H9 (cell line): ENCODE results near the gene APOA4. TPM values are rescaled to one million over a fixed set of nuclear protein-coding genes. Genes with fewer than 3 reads are reported as not detected.

Experiments
- DNase-seq: peaks from one replicate; pipeline ENCODE4 v3.0.0-alpha.2; 2017
- H2AFZ ChIP-seq: one replicate; pipeline ENCODE4 v1.6.1; 2013; ENCODE audit warnings: mild to moderate bottlenecking, low read length, control low read depth, moderate library complexity
- H2AK5ac ChIP-seq: 2 replicates; pipeline ENCODE4 v1.6.1; 2013; ENCODE audit warnings: low read length, control low read depth, mixed read lengths; ENCODE audit not compliant: insufficient read length
- H2BK120ac ChIP-seq: one replicate; pipeline ENCODE4 v1.6.1; 2013; ENCODE audit warnings: low read depth, mild to moderate bottlenecking, low read length, control low read depth, inconsistent platforms; ENCODE audit not compliant: poor library complexity, severe bottlenecking
- H2BK12ac ChIP-seq: 2 replicates; pipeline ENCODE4 v1.6.1; 2013; ENCODE audit warnings: low read length, control low read depth, mixed read lengths, low read depth; ENCODE audit not compliant: insufficient read length
- H2BK15ac ChIP-seq: 2 replicates; pipeline ENCODE4 v1.6.1; 2013; ENCODE audit warnings: low read depth, low read length, control low read depth
- H2BK20ac ChIP-seq: one replicate; pipeline ENCODE4 v1.6.1; 2013; ENCODE audit warnings: low read depth, mild to moderate bottlenecking, low read length, control low read depth, inconsistent platforms; ENCODE audit not compliant: poor library complexity, severe bottlenecking
- H2BK5ac ChIP-seq: 2 replicates; pipeline ENCODE4 v1.6.1; 2013; ENCODE audit warnings: low read length, control low read depth, mixed read lengths; ENCODE audit not compliant: insufficient read length
- H3K14ac ChIP-seq: 2 replicates; pipeline ENCODE4 v1.6.1; 2013; ENCODE audit warnings: low read length, control low read depth; ENCODE audit not compliant: insufficient read depth
- H3K18ac ChIP-seq: 2 replicates; pipeline ENCODE4 v1.6.1; 2013; ENCODE audit warnings: low read depth, mild to moderate bottlenecking, mixed read lengths, low read length, control low read depth; ENCODE audit not compliant: insufficient read length
- H3K23ac ChIP-seq: 2 replicates; pipeline ENCODE4 v1.6.1; 2013; ENCODE audit warnings: low read length, control low read depth, mixed read lengths, low read depth; ENCODE audit not compliant: insufficient read length
- H3K23me2 ChIP-seq: 2 replicates; pipeline ENCODE4 v1.6.1; 2013; ENCODE audit warnings: low read depth, mild to moderate bottlenecking, mixed read lengths, low read length, control low read depth; ENCODE audit not compliant: insufficient read length, poor library complexity, severe bottlenecking
- H3K27ac ChIP-seq: 2 replicates; pipeline ENCODE4 v1.5.1; 2013; ENCODE audit warnings: low read length, control low read depth, mixed read lengths, low read depth; ENCODE audit not compliant: insufficient read length
- H3K27me3 ChIP-seq: 2 replicates; pipeline ENCODE4 v1.6.1; 2013; ENCODE audit warnings: low read length, control low read depth, inconsistent platforms; ENCODE audit not compliant: insufficient read depth
- H3K4ac ChIP-seq: 2 replicates; pipeline ENCODE4 v1.6.1; 2013; ENCODE audit warnings: low read depth, mild to moderate bottlenecking, control low read depth, inconsistent platforms, low read length, moderate library complexity
- H3K4me1 ChIP-seq: 2 replicates; pipeline ENCODE4 v1.6.1; 2013; ENCODE audit warnings: low read length, control low read depth, inconsistent platforms; ENCODE audit not compliant: insufficient read depth
- H3K4me2 ChIP-seq: 2 replicates; pipeline ENCODE4 v1.6.1; 2013; ENCODE audit warnings: low read length, control low read depth, mixed read lengths; ENCODE audit not compliant: insufficient read length, insufficient read depth
- H3K56ac ChIP-seq: 2 replicates; pipeline ENCODE4 v1.6.1; 2013; ENCODE audit warnings: low read depth, mild to moderate bottlenecking, mixed read lengths, low read length, control low read depth; ENCODE audit not compliant: insufficient read length
- H3K79me1 ChIP-seq: 2 replicates; pipeline ENCODE4 v1.6.1; 2013; ENCODE audit warnings: low read depth, mild to moderate bottlenecking, moderate library complexity, low read length, control low read depth, inconsistent platforms; ENCODE audit not compliant: insufficient read depth, poor library complexity, severe bottlenecking
- H3K79me2 ChIP-seq: 2 replicates; pipeline ENCODE4 v1.6.1; 2013; ENCODE audit warnings: low read length, control low read depth, inconsistent platforms; ENCODE audit not compliant: insufficient read depth
- H3K9ac ChIP-seq: 2 replicates; pipeline ENCODE4 v1.6.1; 2013; ENCODE audit warnings: low read length, control low read depth, mixed read lengths; ENCODE audit not compliant: insufficient read length; ENCODE audit errors: extremely low read depth
- H3K9me3 ChIP-seq: one replicate; pipeline ENCODE4 v1.6.1; 2013; ENCODE audit warnings: low read depth, low read length, inconsistent platforms; ENCODE audit not compliant: control insufficient read depth
- H3T11ph ChIP-seq: one replicate; pipeline ENCODE4 v1.6.1; 2013; ENCODE audit warnings: mild to moderate bottlenecking, low read length, control low read depth, inconsistent platforms
- H4K20me1 ChIP-seq: one replicate; pipeline ENCODE4 v1.6.1; 2013; ENCODE audit not compliant: control insufficient read depth, insufficient read length, insufficient read depth
- H4K5ac ChIP-seq: 2 replicates; pipeline ENCODE4 v1.6.1; 2013; ENCODE audit warnings: low read depth, mild to moderate bottlenecking, mixed read lengths, low read length, control low read depth; ENCODE audit not compliant: insufficient read length
- H4K8ac ChIP-seq: replicated peaks from 2 replicates; pipeline ENCODE4 v1.6.1; 2013; ENCODE audit warnings: low read length, control low read depth, mixed read lengths, low read depth; ENCODE audit not compliant: insufficient read length
- H4K91ac ChIP-seq: 2 replicates; pipeline ENCODE4 v1.6.1; 2013; ENCODE audit warnings: low read depth, mild to moderate bottlenecking, moderate library complexity, mixed read lengths, low read length, control low read depth; ENCODE audit not compliant: insufficient read length
- H3K27ac Mint-ChIP-seq, 3 experiments: 2 replicates in 2 of 3; 3 replicates in 1 of 3; pipeline ENCODE4 v1.8.0; 2020 to 2021; ENCODE audit warnings: mixed read lengths in 3 of 3, mild to moderate bottlenecking in 1 of 3, moderate library complexity in 1 of 3
- H3K27me3 Mint-ChIP-seq: 2 replicates; pipeline ENCODE4 v1.8.0; 2021; ENCODE audit warnings: low read depth, mild to moderate bottlenecking, moderate library complexity, mixed read lengths
- H3K36me3 Mint-ChIP-seq, 3 experiments: 2 replicates in 2 of 3; 3 replicates in 1 of 3; pipeline ENCODE4 v1.8.0; 2020 to 2021; ENCODE audit warnings: low read depth in 3 of 3, mixed read lengths in 3 of 3; ENCODE audit not compliant: insufficient read depth in 1 of 3
- H3K4me1 Mint-ChIP-seq, 2 experiments: 2 replicates each; pipeline ENCODE4 v1.8.0; 2020; ENCODE audit warnings: mixed read lengths in 2 of 2
- H3K4me3 Mint-ChIP-seq, 2 experiments: 2 replicates in 1 of 2; 3 replicates in 1 of 2; pipeline ENCODE4 v1.8.0; 2020 to 2021; ENCODE audit warnings: mild to moderate bottlenecking in 2 of 2, mixed read lengths in 2 of 2, moderate library complexity in 1 of 2
- H3K9me3 Mint-ChIP-seq, 2 experiments: 2 replicates in 1 of 2; 3 replicates in 1 of 2; pipeline ENCODE4 v1.8.0; 2020; ENCODE audit warnings: mild to moderate bottlenecking in 2 of 2, mixed read lengths in 2 of 2, moderate library complexity in 1 of 2
- WGBS: extraction: QIAGEN DNeasy Blood & Tissue Kit; methylation state at CpG from one replicate; pipeline ENCODE4 v1.1.7; 2013; ENCODE audit warnings: missing lambda C conversion rate, low lambda C conversion rate, mixed read lengths; ENCODE audit not compliant: insufficient read length; ENCODE audit errors: extremely low coverage; 5-methylcytosine and 5-hydroxymethylcytosine counted together
- total RNA-seq: library from RNA; stranded (reverse); gene quantifications from 2 replicates; pipeline ENCODE4 v1.2.1, GENCODE V29; 2021
- TF ChIP-seq, protein P1 (sequence below): fragments of 200-600 bp; sonication (generic); conservative IDR thresholded peaks from 3 replicates; pipeline ENCODE4 v1.8.0; 2021; ENCODE audit warnings: antibody characterized with exemption, mild to moderate bottlenecking

APOA4 gene
- total RNA-seq, 1 experiment from 2014 or later, result not detected

DNA sequence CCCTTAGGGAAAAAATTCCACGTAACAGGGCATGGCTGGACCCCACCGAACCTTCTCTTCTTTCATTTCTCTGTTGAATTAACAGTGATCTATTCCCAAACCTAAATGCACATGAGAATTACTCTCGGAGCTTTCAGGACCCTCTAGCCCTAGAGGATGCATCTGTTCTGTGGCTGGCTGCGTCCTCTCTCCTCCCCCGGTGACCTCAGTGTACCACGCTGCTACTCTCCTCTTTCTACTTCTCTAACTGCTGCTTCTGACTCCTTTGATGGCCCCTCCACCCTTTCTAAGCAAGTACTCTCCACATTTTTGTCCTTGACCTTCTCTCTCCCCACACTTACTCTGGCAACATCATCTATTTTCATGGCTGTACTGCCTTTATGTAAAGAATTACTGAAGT, 26.4 kb upstream of the APOA4 start:
- Histone ChIP-seq H3K4me1 (no peaks in the 10 kb centered on the region), H2AK5ac (no peak overlapping the region), H3K4me2 (no peak overlapping the region), H4K91ac (no peak overlapping the region), H3K27me3 (no peaks in the 10 kb centered on the region), H3K18ac (no peak overlapping the region), H2BK120ac (no peak overlapping the region), H2BK20ac (no peak overlapping the region), H2BK15ac (no peak overlapping the region), H4K8ac (no peak overlapping the region), H2BK12ac (no peak overlapping the region), H4K5ac (no peak overlapping the region), H3K23me2 (no peaks in the 10 kb centered on the region), H4K20me1 (no peaks in the 10 kb centered on the region), H3K9me3 (no peaks in the 10 kb centered on the region), H3K79me1 (no peaks in the 10 kb centered on the region), H3K23ac (no peak overlapping the region), H3T11ph (no peak overlapping the region), H3K79me2 (no peaks in the 10 kb centered on the region), H3K56ac (no peak overlapping the region), H3K4ac (no peak overlapping the region), H2BK5ac (no peak overlapping the region), H3K27ac (no peak overlapping the region), H3K9ac (no peak overlapping the region), H2AFZ (no peak overlapping the region), H3K14ac (no peak overlapping the region)
- Mint-ChIP-seq H3K4me3 (no peak overlapping the region), H3K36me3 (peaks cover 13 to 46% (median 40%) of the 10 kb centered on the region in 3 experiments; a peak in 6 of 7 replicates), H3K27me3 (no peaks in the 10 kb centered on the region), H3K4me1 (no peaks in the 10 kb centered on the region), H3K27ac (peak overlapping the region in 2 of 3 experiments; percentile 2 to 66; a peak in 2 of 7 replicates), H3K9me3 (no peaks in the 10 kb centered on the region)
- DNase-seq, result no peak
- TF ChIP-seq, protein P1, sequence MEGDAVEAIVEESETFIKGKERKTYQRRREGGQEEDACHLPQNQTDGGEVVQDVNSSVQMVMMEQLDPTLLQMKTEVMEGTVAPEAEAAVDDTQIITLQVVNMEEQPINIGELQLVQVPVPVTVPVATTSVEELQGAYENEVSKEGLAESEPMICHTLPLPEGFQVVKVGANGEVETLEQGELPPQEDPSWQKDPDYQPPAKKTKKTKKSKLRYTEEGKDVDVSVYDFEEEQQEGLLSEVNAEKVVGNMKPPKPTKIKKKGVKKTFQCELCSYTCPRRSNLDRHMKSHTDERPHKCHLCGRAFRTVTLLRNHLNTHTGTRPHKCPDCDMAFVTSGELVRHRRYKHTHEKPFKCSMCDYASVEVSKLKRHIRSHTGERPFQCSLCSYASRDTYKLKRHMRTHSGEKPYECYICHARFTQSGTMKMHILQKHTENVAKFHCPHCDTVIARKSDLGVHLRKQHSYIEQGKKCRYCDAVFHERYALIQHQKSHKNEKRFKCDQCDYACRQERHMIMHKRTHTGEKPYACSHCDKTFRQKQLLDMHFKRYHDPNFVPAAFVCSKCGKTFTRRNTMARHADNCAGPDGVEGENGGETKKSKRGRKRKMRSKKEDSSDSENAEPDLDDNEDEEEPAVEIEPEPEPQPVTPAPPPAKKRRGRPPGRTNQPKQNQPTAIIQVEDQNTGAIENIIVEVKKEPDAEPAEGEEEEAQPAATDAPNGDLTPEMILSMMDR, result no peak
- no CpG with 5 or more reads among the region's 6 CpGs for WGBS
